B cell (primary cell): ENCODE results near the gene VSIG10L2. TPM values are rescaled to one million over a fixed set of nuclear protein-coding genes. Genes with fewer than 3 reads are reported as not detected.
A peak's percentile ranks its signal among the peaks of the same experiment; 100 is the strongest.

Experiments used
- ATAC-seq: fragments of 200-7000 bp; cut with Tn5 transposase; one replicate; pipeline ENCODE4 v1.10.0; 2021; ENCODE audit warnings: low read depth, mild to moderate bottlenecking, moderate number of reproducible peaks, moderate library complexity
- CTCF ChIA-PET: fragments of 350-600 bp; sonication (Branson Sonifier 250); formaldehyde crosslinking; loops from one replicate; lab custom pipeline; 2021; ENCODE audit warnings: antibody characterized with exemption, inconsistent platforms; lab: Charles Lee
- POLR2A ChIA-PET: fragments of 350-600 bp; sonication (Branson Sonifier 250); formaldehyde crosslinking; loops from one replicate; lab custom pipeline; 2021; ENCODE audit warnings: antibody characterized with exemption; lab: Charles Lee
- DNase-seq: peaks from one replicate; pipeline ENCODE4 v3.0.0; 2013
- H2AFZ ChIP-seq: 2 replicates; pipeline ENCODE4 v1.6.1; 2012; ENCODE audit warnings: mild to moderate bottlenecking, low read depth, low read length; ENCODE audit not compliant: insufficient read depth, poor library complexity, severe bottlenecking
- H3K27ac ChIP-seq, 2 donors: 1 replicate in 1 of 2; 2 replicates in 1 of 2; pipeline ENCODE4 v1.5.1; 2012 to 2013; ENCODE audit warnings: low read length in 2 of 2, mild to moderate bottlenecking in 2 of 2, moderate library complexity in 1 of 2
- H3K27me3 ChIP-seq, 4 experiments: fragments of 200-600 bp in 1 of 4; sonication (generic) in 1 of 4; replicated peaks in 1 of 4; 1 replicate in 2 of 4; 2 replicates in 2 of 4; pipeline versions ENCODE4 v1.6.1 to v1.7.0; 2013 to 2016; ENCODE audit warnings: low read length in 3 of 4, mild to moderate bottlenecking in 2 of 4, mixed read lengths in 1 of 4, moderate library complexity in 1 of 4; ENCODE audit not compliant: insufficient read depth in 4 of 4, control insufficient read depth in 3 of 4; ENCODE audit errors: control extremely low read depth in 1 of 4
- H3K36me3 ChIP-seq, 2 experiments: replicated peaks in 1 of 2; 1 replicate in 1 of 2; 2 replicates in 1 of 2; pipeline versions ENCODE4 v1.6.1 to v1.7.1; 2013; ENCODE audit warnings: low read length in 1 of 2; ENCODE audit not compliant: insufficient read depth in 2 of 2, control insufficient read depth in 1 of 2; ENCODE audit errors: control extremely low read depth in 1 of 2, extremely low read depth in 1 of 2
- H3K4me1 ChIP-seq, 2 donors: fragments of 200-600 bp in 1 of 2; sonication (generic) in 1 of 2; 1 replicate in 1 of 2; 2 replicates in 1 of 2; pipeline versions ENCODE4 v1.5.1 to v1.6.1; 2013 to 2017; ENCODE audit warnings: low read length in 2 of 2; ENCODE audit not compliant: control insufficient read depth in 2 of 2, insufficient read depth in 2 of 2
- H3K4me2 ChIP-seq: replicated peaks from 2 replicates; pipeline ENCODE3; 2012; ENCODE audit warnings: mild to moderate bottlenecking, low read depth, low read length; ENCODE audit not compliant: poor library complexity, severe bottlenecking
- H3K4me3 ChIP-seq, 5 experiments: fragments of 200-600 bp in 1 of 5; sonication (generic) in 1 of 5; 1 replicate in 3 of 5; 2 replicates in 2 of 5; pipeline versions ENCODE4 v1.5.1 to v1.7.0; 2011 to 2016; ENCODE audit warnings: low read length in 4 of 5, mild to moderate bottlenecking in 4 of 5, low read depth in 2 of 5, control low read depth in 1 of 5, moderate library complexity in 1 of 5; ENCODE audit not compliant: insufficient read depth in 1 of 5; ENCODE audit errors: control extremely low read depth in 1 of 5, extremely low read depth in 1 of 5
- H3K79me2 ChIP-seq: fragments of 200-600 bp; sonication (generic); one replicate; pipeline ENCODE4 v1.6.0; 2016; ENCODE audit warnings: low read length; ENCODE audit not compliant: control insufficient read depth, insufficient read depth
- H3K9ac ChIP-seq: fragments of 200-600 bp; sonication (generic); 2 replicates; pipeline ENCODE4 v1.6.1; 2017; ENCODE audit warnings: mild to moderate bottlenecking, low read length, moderate library complexity
- H3K9me3 ChIP-seq, 3 donors: one replicate each; pipeline versions ENCODE4 v1.6.1 to v1.7.1; 2013; ENCODE audit warnings: low read length in 2 of 3; ENCODE audit not compliant: control insufficient read depth in 2 of 3, insufficient read depth in 1 of 3; ENCODE audit errors: control extremely low read depth in 1 of 3
- H4K20me1 ChIP-seq: 2 replicates; pipeline ENCODE4 v1.6.0; 2012; ENCODE audit warnings: mild to moderate bottlenecking, low read length; ENCODE audit not compliant: insufficient read depth, control insufficient read depth, poor library complexity, severe bottlenecking
- H3K27ac Mint-ChIP-seq: one replicate; pipeline ENCODE4 v1.8.0; 2021; ENCODE audit warnings: mixed read lengths
- H3K27me3 Mint-ChIP-seq: one replicate; pipeline ENCODE4 v1.8.0; 2021; ENCODE audit warnings: mixed read lengths
- H3K4me1 Mint-ChIP-seq: one replicate; pipeline ENCODE4 v1.8.0; 2021; ENCODE audit warnings: mixed read lengths
- H3K4me3 Mint-ChIP-seq: one replicate; pipeline ENCODE4 v1.8.0; 2021; ENCODE audit warnings: mixed read lengths
- H3K9me3 Mint-ChIP-seq: one replicate; pipeline ENCODE4 v1.8.0; 2022; ENCODE audit warnings: mixed read lengths; ENCODE audit not compliant: insufficient read depth
- CTCF ChIP-seq: fragments of 200-600 bp; IDR thresholded peaks from one replicate; pipeline ENCODE4 v1.8.0; 2022; ENCODE audit warnings: antibody characterized with exemption, mild to moderate bottlenecking
- EZH2 ChIP-seq: IDR thresholded peaks from 2 replicates; pipeline ENCODE4 v1.6.1; 2012; ENCODE audit warnings: borderline replicate concordance, low read depth, mild to moderate bottlenecking, moderate library complexity, low read length; ENCODE audit not compliant: insufficient read depth, poor library complexity, severe bottlenecking
- WGBS: methylation state at CpG from one replicate; pipeline ENCODE4 v1.1.5; 2013; ENCODE audit warnings: missing lambda C conversion rate; ENCODE audit not compliant: insufficient coverage; 5-methylcytosine and 5-hydroxymethylcytosine counted together
- intact Hi-C: fragments of 100-400 bp; cut with micrococcal nuclease; formaldehyde crosslinking; loops from one replicate; pipeline ENCODE4 v1.10.0; 2022
- polyA plus RNA-seq: library from polyadenylated mRNA; depleted of rRNA; stranded (reverse); fragments of >200 nt; gene quantifications from 2 replicates; pipeline ENCODE4 v1.2.3, GENCODE V29; 2012
- total RNA-seq, 2 donors: library from RNA; stranded (reverse); fragments of 120-200 nt in 1 of 2; gene quantifications; 1 replicate in 1 of 2; 2 replicates in 1 of 2; pipeline versions ENCODE4 v1.2.3 to v1.2.4, GENCODE V29; 2013 to 2022

Gene VSIG10L2
- total and polyA plus RNA-seq, 2 donors (not counting 1 experiment from before 2014, with no cell fraction given): not detected

GRCh38 chr11:125923012-125923579, 22.7 kb upstream of the VSIG10L2 start:
- Histone ChIP-seq H3K4me1 (no peaks in the 10 kb centered on the region), H3K9ac (no peak overlapping the region), H3K79me2 (no peaks in the 10 kb centered on the region), H4K20me1 (no peaks in the 10 kb centered on the region), H3K36me3 (no peaks in the 10 kb centered on the region), H3K9me3 (no peaks in the 10 kb centered on the region), H3K4me2 (no peak overlapping the region), H3K4me3 (no peak overlapping the region), H2AFZ (no peak overlapping the region), H3K27ac (no peak overlapping the region), H3K27me3 (peaks cover 0 to 11% (median 1%) of the 10 kb centered on the region in 4 experiments)
- H3K27ac Mint-ChIP-seq: no peak overlapping the region
- no peak for TF ChIP-seq EZH2
- TF ChIP-seq CTCF: peak; percentile 72
- no peaks in the 10 kb centered on the region for H3K9me3 Mint-ChIP-seq
- intact Hi-C loops: loop anchor here (2.0 kb wide), 1 partner anchor 558 kb away; no protein-coding TSS in a partner anchor
- H3K4me3 Mint-ChIP-seq: no peak overlapping the region
- POLR2A ChIA-PET: no interaction called here
- 0% methylated on average over 5 of the region's 8 CpGs for WGBS
- ATAC-seq (peak; percentile 43), DNase-seq (peak; percentile 61)
- CTCF ChIA-PET: interaction anchor here (0.7 to 3.4 kb wide), 5 partner anchors 20 to 1279 kb away, joined by 3 to 29 read pairs (median 4); partner anchors contain the start of gene PUS3
- H3K4me1 Mint-ChIP-seq: peaks cover 2% of the 10 kb centered on the region
- peaks cover 42% of the 10 kb centered on the region for H3K27me3 Mint-ChIP-seq

- Mint-ChIP-seq H3K27ac (no peak overlapping the region), H3K9me3 (no peaks in the 10 kb centered on the region), H3K4me3 (no peak overlapping the region), H3K27me3 (peaks cover 43% of the 10 kb centered on the region), H3K4me1 (peaks cover 2% of the 10 kb centered on the region)
- CTCF ChIA-PET: interaction anchor here (0.7 to 3.4 kb wide), 5 partner anchors 20 to 1279 kb away, joined by 3 to 29 read pairs (median 4); partner anchors contain the start of gene PUS3
- Histone ChIP-seq H3K36me3 (no peaks in the 10 kb centered on the region), H3K27me3 (peaks cover 0 to 11% (median 0%) of the 10 kb centered on the region in 4 experiments), H3K4me3 (no peak overlapping the region), H3K4me1 (no peaks in the 10 kb centered on the region), H2AFZ (no peak overlapping the region), H3K27ac (no peak overlapping the region), H3K79me2 (no peaks in the 10 kb centered on the region), H3K9me3 (no peaks in the 10 kb centered on the region), H3K9ac (no peak overlapping the region), H3K4me2 (no peak overlapping the region), H4K20me1 (no peaks in the 10 kb centered on the region)
- no peak for ATAC-seq
- POLR2A ChIA-PET: no interaction called here
- 79% methylated on average over 6 of the region's 8 CpGs for WGBS
- intact Hi-C loops: loop anchor here (2.0 kb wide), 1 partner anchor 557 kb away; no protein-coding TSS in a partner anchor
- TF ChIP-seq CTCF (no peak), EZH2 (no peak)
- DNase-seq: no peak
Measured at GRCh38 chr11:125923633-125924032, 22.2 kb upstream of the VSIG10L2 start.
